ENCODE data around the gene EIF3J.

The EIF3J gene

GRCh38 chr15:44595656-44596510 lies 58.9 kb downstream of the EIF3J start:
- no peak for DNase-seq (ENCODE audit: low read depth)

- DNase-seq (ENCODE audit: low read depth): no peak
Observed at GRCh38 chr15:44596511-44597010, 59.6 kb downstream of the EIF3J start.

- no peak for DNase-seq (ENCODE audit: low read depth)
Observed at GRCh38 chr15:44598066-44598465, 61.1 kb downstream of the EIF3J start.

- no peak for DNase-seq (ENCODE audit: low read depth)
Observed at GRCh38 chr15:44598892-44599291, 61.9 kb downstream of the EIF3J start.

- DNase-seq (ENCODE audit: low read depth): no peak
Observed at GRCh38 chr15:44603126-44603525, 66.2 kb downstream of the EIF3J start.

- no peak for DNase-seq (ENCODE audit: low read depth)
Observed at GRCh38 chr15:44606740-44607139, 69.8 kb downstream of the EIF3J start.

Data from fibroblast of gingiva (primary cell).